CD14-positive monocyte (primary cell): ENCODE data around the gene COL24A1. TPM values are rescaled to one million over a fixed set of nuclear protein-coding genes. Genes with fewer than 3 reads are reported as not detected.

Experiments used
- DNase-seq, 3 donors: peaks; one replicate each; pipeline ENCODE4 v3.0.0-alpha.2; 2011 to 2022
- H2AFZ ChIP-seq: 2 replicates; pipeline ENCODE4 v1.6.0; 2012; ENCODE audit warnings: mild to moderate bottlenecking, low read depth, low read length, inconsistent platforms; ENCODE audit not compliant: insufficient read depth, poor library complexity, severe bottlenecking
- H3K27ac ChIP-seq, 2 donors: 1 replicate in 1 of 2; 2 replicates in 1 of 2; pipeline ENCODE4 v1.5.1; 2012 to 2013; ENCODE audit warnings: low read length in 2 of 2, control low read depth in 1 of 2, inconsistent platforms in 1 of 2, low read depth in 1 of 2, mild to moderate bottlenecking in 1 of 2
- H3K27me3 ChIP-seq, 2 donors: one replicate each; pipeline versions ENCODE4 v1.6.0 to v1.6.1; 2011 to 2013; ENCODE audit warnings: low read length in 2 of 2; ENCODE audit not compliant: control insufficient read depth in 2 of 2, insufficient read depth in 2 of 2
- H3K36me3 ChIP-seq, 2 donors: replicated peaks in 1 of 2; 1 replicate in 1 of 2; 2 replicates in 1 of 2; pipeline versions ENCODE4 v1.5.1 to v1.6.1; 2012 to 2013; ENCODE audit warnings: low read length in 2 of 2, control low read depth in 1 of 2, inconsistent platforms in 1 of 2, mild to moderate bottlenecking in 1 of 2; ENCODE audit not compliant: insufficient read depth in 2 of 2, control insufficient read depth in 1 of 2
- H3K4me1 ChIP-seq, 2 donors: 1 replicate in 1 of 2; 2 replicates in 1 of 2; pipeline versions ENCODE4 v1.5.1 to v1.6.1; 2012 to 2013; ENCODE audit warnings: low read length in 2 of 2, control low read depth in 1 of 2, inconsistent platforms in 1 of 2, mild to moderate bottlenecking in 1 of 2, moderate library complexity in 1 of 2; ENCODE audit not compliant: insufficient read depth in 2 of 2, control insufficient read depth in 1 of 2
- H3K4me2 ChIP-seq: replicated peaks from 2 replicates; pipeline ENCODE3; 2012; ENCODE audit warnings: low read length, moderate library complexity, mild to moderate bottlenecking; ENCODE audit not compliant: poor library complexity, severe bottlenecking; ENCODE audit errors: extremely low read depth
- H3K4me3 ChIP-seq, 3 experiments: fragments of 200-600 bp in 1 of 3; sonication (generic) in 1 of 3; replicated peaks in 1 of 3; 1 replicate in 2 of 3; 2 replicates in 1 of 3; pipeline ENCODE4 v1.5.1; 2011 to 2013; ENCODE audit warnings: low read length in 3 of 3, mild to moderate bottlenecking in 3 of 3, control low read depth in 2 of 3, low read depth in 2 of 3, inconsistent platforms in 1 of 3, moderate library complexity in 1 of 3
- H3K79me2 ChIP-seq: 2 replicates; pipeline ENCODE4 v1.6.0; 2012; ENCODE audit warnings: mild to moderate bottlenecking, control low read depth, inconsistent platforms, low read length, moderate library complexity; ENCODE audit not compliant: insufficient read depth
- H3K9ac ChIP-seq: 2 replicates; pipeline ENCODE4 v1.6.0; 2017; ENCODE audit warnings: low read length, mild to moderate bottlenecking; ENCODE audit not compliant: insufficient read depth, poor library complexity, severe bottlenecking
- H3K9me3 ChIP-seq, 2 donors: replicated peaks in 1 of 2; 1 replicate in 1 of 2; 2 replicates in 1 of 2; pipeline versions ENCODE4 v1.5.1 to v1.6.1; 2012 to 2013; ENCODE audit warnings: low read length in 2 of 2, control low read depth in 1 of 2; ENCODE audit not compliant: control insufficient read depth in 1 of 2, insufficient read depth in 1 of 2
- H4K20me1 ChIP-seq: 2 replicates; pipeline ENCODE4 v1.6.0; 2012; ENCODE audit warnings: mild to moderate bottlenecking, low read length, control low read depth, moderate library complexity; ENCODE audit not compliant: insufficient read depth
- H3K27ac Mint-ChIP-seq, 7 donors: one replicate each; pipeline ENCODE4 v1.8.0; 2020; ENCODE audit warnings: mild to moderate bottlenecking in 7 of 7, mixed read lengths in 7 of 7, moderate library complexity in 6 of 7, inconsistent platforms in 2 of 7
- H3K27me3 Mint-ChIP-seq, 3 donors: one replicate each; pipeline ENCODE4 v1.8.0; 2021 to 2022; ENCODE audit warnings: low read depth in 3 of 3, mild to moderate bottlenecking in 3 of 3, mixed read lengths in 3 of 3, moderate library complexity in 3 of 3, inconsistent platforms in 1 of 3
- H3K36me3 Mint-ChIP-seq, 2 donors: one replicate each; pipeline ENCODE4 v1.8.0; 2020; ENCODE audit warnings: mixed read lengths in 2 of 2, inconsistent platforms in 1 of 2, mild to moderate bottlenecking in 1 of 2
- H3K4me1 Mint-ChIP-seq: one replicate; pipeline ENCODE4 v1.8.0; 2020; ENCODE audit warnings: mild to moderate bottlenecking, mixed read lengths
- H3K4me3 Mint-ChIP-seq, 2 donors: one replicate each; pipeline ENCODE4 v1.8.0; 2020; ENCODE audit warnings: mild to moderate bottlenecking in 2 of 2, mixed read lengths in 2 of 2, moderate library complexity in 1 of 2
- H3K9me3 Mint-ChIP-seq, 7 donors: one replicate each; pipeline ENCODE4 v1.8.0; 2020 to 2022; ENCODE audit warnings: mixed read lengths in 7 of 7, mild to moderate bottlenecking in 6 of 7, moderate library complexity in 6 of 7, inconsistent platforms in 2 of 7
- CTCF ChIP-seq: fragments of 200-600 bp; IDR thresholded peaks from one replicate; pipeline ENCODE4 v1.8.0; 2022; ENCODE audit warnings: antibody characterized with exemption, mild to moderate bottlenecking
- WGBS: methylation state at CpG from one replicate; pipeline ENCODE4 v1.1.5; 2013; ENCODE audit warnings: missing lambda C conversion rate; ENCODE audit not compliant: insufficient coverage; 5-methylcytosine and 5-hydroxymethylcytosine counted together
- intact Hi-C, 2 donors: fragments of 100-400 bp; cut with micrococcal nuclease; formaldehyde crosslinking; loops; one replicate each; pipeline versions ENCODE4 v1.15.0 to v1.15.1; 2023
- polyA plus RNA-seq, 3 donors: library from polyadenylated mRNA; depleted of rRNA in 1 of 3; unstranded in 2 of 3; stranded (reverse) in 1 of 3; fragments of 300-500 nt in 2 of 3; fragments of >200 nt in 1 of 3; fragmentation: Illumina TruSeq in 2 of 3; gene quantifications; 1 replicate in 2 of 3; 2 replicates in 1 of 3; pipeline ENCODE4 v1.2.3, GENCODE V29; 2012 to 2021

The COL24A1 gene
- polyA plus RNA-seq, 3 donors, result 0.05 to 0.13 TPM; not detected in 1

DNA sequence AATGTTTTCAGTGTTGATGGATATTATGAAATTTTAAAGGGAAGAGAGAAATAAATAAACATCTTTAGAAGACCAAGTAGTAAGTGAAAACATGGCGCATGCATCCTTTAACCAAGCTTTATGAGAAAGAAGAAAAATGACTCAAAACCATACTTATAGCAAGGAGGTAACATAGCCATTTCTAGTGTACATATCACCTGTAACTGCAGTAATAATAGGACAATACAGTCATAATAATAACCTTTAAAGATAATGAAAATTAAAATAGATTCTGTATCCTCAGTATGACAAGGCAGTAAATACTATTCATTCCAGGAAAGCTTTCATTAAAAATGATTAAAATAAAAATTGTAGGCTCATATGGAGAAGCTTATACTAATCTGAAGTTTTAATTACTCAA, 141.2 kb downstream of the COL24A1 start:
- no peaks in the 10 kb centered on the region for H3K9me3 Mint-ChIP-seq
- no peaks in the 10 kb centered on the region for H3K36me3 ChIP-seq
- TF ChIP-seq CTCF, result no peak
- H3K9me3 ChIP-seq, result no peaks in the 10 kb centered on the region
- no peak overlapping the region for H2AFZ ChIP-seq
- no peaks in the 10 kb centered on the region for H3K27me3 ChIP-seq
- H4K20me1 ChIP-seq, result no peaks in the 10 kb centered on the region
- no peaks in the 10 kb centered on the region for H3K27me3 Mint-ChIP-seq
- H3K9ac ChIP-seq, result no peak overlapping the region
- peaks cover 0 to 2% of the 10 kb centered on the region in 2 donors for H3K36me3 Mint-ChIP-seq
- no peak overlapping the region for H3K27ac ChIP-seq
- intact Hi-C loops, result no loop called here
- no peak for DNase-seq
- H3K27ac Mint-ChIP-seq, result no peak overlapping the region
- H3K4me3 Mint-ChIP-seq, result no peak overlapping the region
- H3K4me2 ChIP-seq, result no peak overlapping the region
- H3K4me3 ChIP-seq, result no peak overlapping the region
- H3K4me1 Mint-ChIP-seq, result no peaks in the 10 kb centered on the region
- H3K79me2 ChIP-seq, result no peaks in the 10 kb centered on the region
- no CpG with 5 or more reads among the region's 1 CpG for WGBS
- H3K4me1 ChIP-seq, result no peaks in the 10 kb centered on the region

GRCh38 chr1:86000601-86001000, 156.0 kb downstream of the COL24A1 start:
- no peak overlapping the region for H3K4me2 ChIP-seq
- no peaks in the 10 kb centered on the region for H3K79me2 ChIP-seq
- H3K27ac Mint-ChIP-seq, result no peak overlapping the region
- TF ChIP-seq CTCF, result no peak
- no CpG with 5 or more reads among the region's 1 CpG for WGBS
- no peak overlapping the region for H3K9ac ChIP-seq
- H3K27me3 Mint-ChIP-seq, result no peaks in the 10 kb centered on the region
- no peaks in the 10 kb centered on the region for H3K36me3 ChIP-seq
- H3K4me1 Mint-ChIP-seq, result peaks cover 2% of the 10 kb centered on the region
- H3K4me1 ChIP-seq, result no peaks in the 10 kb centered on the region
- intact Hi-C loops, result no loop called here
- no peak overlapping the region for H2AFZ ChIP-seq
- peaks cover 0 to 10% of the 10 kb centered on the region in 2 donors for H3K36me3 Mint-ChIP-seq
- no peaks in the 10 kb centered on the region for H3K9me3 ChIP-seq
- no peak overlapping the region for H3K27ac ChIP-seq
- no peaks in the 10 kb centered on the region for H3K27me3 ChIP-seq
- no peak for DNase-seq
- H3K4me3 ChIP-seq, result no peak overlapping the region
- no peaks in the 10 kb centered on the region for H4K20me1 ChIP-seq
- peaks cover 1 to 6% (median 5%) of the 10 kb centered on the region in 7 donors for H3K9me3 Mint-ChIP-seq
- H3K4me3 Mint-ChIP-seq, result no peak overlapping the region
